HepG2 (cell line): ENCODE results near the gene RAD51. TPM values are rescaled to one million over a fixed set of nuclear protein-coding genes. Genes with fewer than 3 reads are reported as not detected.

ENCODE experiments used
- ARHGAP35 ChIP-seq: sonication (generic); formaldehyde crosslinking; IDR thresholded peaks from 2 replicates; pipeline ENCODE4 v1.9.0; 2022; ENCODE audit warnings: mild to moderate bottlenecking, inconsistent platforms, moderate library complexity, missing genetic modification reagents, borderline replicate concordance
- CREB1 ChIP-seq, 2 experiments: fragments of 450-650 bp in 1 of 2; IDR thresholded peaks; 2 replicates each; pipeline ENCODE4 v1.6.1; 2016 to 2017; ENCODE audit warnings: control low read depth in 1 of 2, mild to moderate bottlenecking in 1 of 2, missing compliant biosample characterization in 1 of 2, missing genetic modification characterization in 1 of 2
- CREBL2 ChIP-seq: sonication (generic); formaldehyde crosslinking; IDR thresholded peaks from 2 replicates; pipeline ENCODE4 v1.8.1; 2023; ENCODE audit warnings: missing genetic modification reagents, mild to moderate bottlenecking, borderline replicate concordance
- FOXJ3 ChIP-seq: sonication (generic); formaldehyde crosslinking; IDR thresholded peaks from 2 replicates; pipeline ENCODE4 v1.4.0; 2020; ENCODE audit warnings: missing genetic modification reagents, mild to moderate bottlenecking, borderline replicate concordance
- IKZF4 ChIP-seq: sonication (generic); formaldehyde crosslinking; IDR thresholded peaks from 2 replicates; pipeline ENCODE4 v1.5.1; 2020; ENCODE audit warnings: borderline replicate concordance, mild to moderate bottlenecking, low read depth, missing genetic modification reagents; ENCODE audit errors: not compliant biosample characterization
- MIER3 ChIP-seq: IDR thresholded peaks from 2 replicates; pipeline ENCODE4 v1.6.1; 2016; ENCODE audit warnings: missing compliant biosample characterization, borderline replicate concordance
- MZF1 ChIP-seq: sonication (generic); formaldehyde crosslinking; IDR thresholded peaks from 2 replicates; pipeline ENCODE4 v1.8.1; 2023; ENCODE audit warnings: mild to moderate bottlenecking, missing genetic modification reagents, borderline replicate concordance
- SMYD3 ChIP-seq: sonication (generic); formaldehyde crosslinking; IDR thresholded peaks from 2 replicates; pipeline ENCODE4 v1.8.1; 2023; ENCODE audit warnings: mild to moderate bottlenecking, missing genetic modification reagents
- TARDBP ChIP-seq: sonication (generic); formaldehyde crosslinking; IDR thresholded peaks from 2 replicates; pipeline ENCODE4 v1.8.0; 2022; ENCODE audit warnings: mild to moderate bottlenecking, missing genetic modification reagents
- THYN1 ChIP-seq: sonication (generic); formaldehyde crosslinking; IDR thresholded peaks from 2 replicates; pipeline ENCODE4 v1.8.1; 2023; ENCODE audit warnings: low read depth, mild to moderate bottlenecking, moderate library complexity, missing genetic modification reagents, borderline replicate concordance
- TRIM24 ChIP-seq: sonication (generic); formaldehyde crosslinking; IDR thresholded peaks from 2 replicates; pipeline ENCODE4 v1.8.0; 2022; ENCODE audit warnings: mild to moderate bottlenecking, missing genetic modification reagents
- ZBTB39 ChIP-seq: sonication (generic); formaldehyde crosslinking; IDR thresholded peaks from 2 replicates; pipeline ENCODE4 v1.5.0; 2020; ENCODE audit warnings: missing genetic modification reagents
- ZNF101 ChIP-seq: sonication (generic); formaldehyde crosslinking; IDR thresholded peaks from 2 replicates; pipeline ENCODE4 v1.4.0; 2020; ENCODE audit warnings: mild to moderate bottlenecking, low read depth, missing genetic modification reagents, borderline replicate concordance
- ZNF83 ChIP-seq: sonication (generic); formaldehyde crosslinking; IDR thresholded peaks from 2 replicates; pipeline ENCODE4 v1.4.0; 2020; ENCODE audit warnings: missing genetic modification reagents, mild to moderate bottlenecking, borderline replicate concordance
- ZNF839 ChIP-seq: sonication (generic); formaldehyde crosslinking; IDR thresholded peaks from 2 replicates; pipeline ENCODE4 v1.4.0; 2020; ENCODE audit warnings: missing genetic modification reagents, mild to moderate bottlenecking, borderline replicate concordance
- ZNF878 ChIP-seq: sonication (generic); formaldehyde crosslinking; IDR thresholded peaks from 2 replicates; pipeline ENCODE4 v1.8.1; 2023; ENCODE audit warnings: mild to moderate bottlenecking, missing genetic modification reagents, moderate library complexity
- polyA plus RNA-seq, 8 experiments: library from polyadenylated mRNA; depleted of rRNA in 3 of 8; stranded (reverse) in 7 of 8; unstranded in 1 of 8; fragments of >200 nt; fragmentation: Illumina TruSeq in 4 of 8; extraction: Trizol in 4 of 8; gene quantifications; 2 replicates each; pipeline versions ENCODE4 v1.2.1 to v1.2.3, GENCODE V29; 2011 to 2016; ENCODE audit warnings: low read depth in 4 of 8, missing spikeins in 1 of 8, mixed read lengths in 1 of 8; ENCODE audit not compliant: insufficient read depth in 1 of 8
- total RNA-seq, 5 experiments: library from RNA; depleted of rRNA; stranded (reverse); fragments of >200 nt; fragmentation: Illumina TruSeq; extraction: Trizol; gene quantifications; 2 replicates each; pipeline ENCODE4 v1.2.3, GENCODE V29; 2016; ENCODE audit warnings: low read depth in 1 of 5
- TF ChIP-seq, protein P1 (sequence below): sonication (generic); formaldehyde crosslinking; IDR thresholded peaks from 2 replicates; pipeline ENCODE4 v1.4.0; 2020; ENCODE audit warnings: mild to moderate bottlenecking, low read depth, missing genetic modification reagents
- TF ChIP-seq, protein P2 (sequence below): conservative IDR thresholded peaks from 2 replicates; pipeline ENCODE4 v1.6.1; 2018; ENCODE audit warnings: missing genetic modification reagents
- TF ChIP-seq, protein P3 (sequence below): sonication (generic); formaldehyde crosslinking; IDR thresholded peaks from 2 replicates; pipeline ENCODE4 v1.5.1; 2020; ENCODE audit warnings: mild to moderate bottlenecking, missing genetic modification reagents, moderate library complexity

Gene RAD51
- total and polyA plus RNA-seq, 2 of the 13 experiments (the other 11 are each of a cell fraction or from before 2014, with no cell fraction given) = 8.5 to 12.8 TPM

GRCh38 chr15:40762919-40763800, 68.2 kb downstream of the RAD51 start (continued):
- TF ChIP-seq, protein P1, sequence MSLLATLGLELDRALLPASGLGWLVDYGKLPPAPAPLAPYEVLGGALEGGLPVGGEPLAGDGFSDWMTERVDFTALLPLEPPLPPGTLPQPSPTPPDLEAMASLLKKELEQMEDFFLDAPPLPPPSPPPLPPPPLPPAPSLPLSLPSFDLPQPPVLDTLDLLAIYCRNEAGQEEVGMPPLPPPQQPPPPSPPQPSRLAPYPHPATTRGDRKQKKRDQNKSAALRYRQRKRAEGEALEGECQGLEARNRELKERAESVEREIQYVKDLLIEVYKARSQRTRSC (CRISPR knock-in tag) = 0 out of 2 replicates have a peak, but pooled peaks have one; percentile 7
- TF ChIP-seq FOXJ3 (CRISPR knock-in tag) (no peak; the same call in 1 of the 2 replicates), MZF1 (CRISPR knock-in tag) (0 out of 2 replicates have a peak, but pooled peaks have one; percentile 21), TRIM24 (no peak), ZNF83 (CRISPR knock-in tag) (peak; percentile 74), CREB1 (IDR thresholded peaks at IDR 0.05) (no peak), CREB1 (CRISPR knock-in tag; IDR thresholded peaks at IDR 0.05) (0 out of 2 replicates have a peak, but pooled peaks have one; percentile 39), ZNF839 (no peak; the same call in 1 of the 2 replicates), ZNF101 (CRISPR knock-in tag) (peak; percentile 34; the same call in 1 of the 2 replicates), TARDBP (CRISPR knock-in tag) (peak; percentile 55; the same call in 1 of the 2 replicates), MIER3 (CRISPR knock-in tag) (peak; percentile 13; the same call in 1 of the 2 replicates), SMYD3 (CRISPR knock-in tag) (peak; percentile 92), ARHGAP35 (CRISPR knock-in tag) (no peak), ZBTB39 (CRISPR knock-in tag) (0 out of 2 replicates have a peak, but pooled peaks have one; percentile 18), CREBL2 (CRISPR knock-in tag) (peak; percentile 56; the same call in 1 of the 2 replicates), THYN1 (CRISPR knock-in tag) (peak; percentile 71; the same call in 1 of the 2 replicates), ZNF878 (CRISPR knock-in tag) (peak; percentile 92), IKZF4 (CRISPR knock-in tag) (peak; percentile 82)
- TF ChIP-seq, protein P2, sequence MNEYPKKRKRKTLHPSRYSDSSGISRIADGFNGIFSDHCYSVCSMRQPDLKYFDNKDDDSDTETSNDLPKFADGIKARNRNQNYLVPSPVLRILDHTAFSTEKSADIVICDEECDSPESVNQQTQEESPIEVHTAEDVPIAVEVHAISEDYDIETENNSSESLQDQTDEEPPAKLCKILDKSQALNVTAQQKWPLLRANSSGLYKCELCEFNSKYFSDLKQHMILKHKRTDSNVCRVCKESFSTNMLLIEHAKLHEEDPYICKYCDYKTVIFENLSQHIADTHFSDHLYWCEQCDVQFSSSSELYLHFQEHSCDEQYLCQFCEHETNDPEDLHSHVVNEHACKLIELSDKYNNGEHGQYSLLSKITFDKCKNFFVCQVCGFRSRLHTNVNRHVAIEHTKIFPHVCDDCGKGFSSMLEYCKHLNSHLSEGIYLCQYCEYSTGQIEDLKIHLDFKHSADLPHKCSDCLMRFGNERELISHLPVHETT (CRISPR knock-in tag) = no peak
- TF ChIP-seq, protein P3, sequence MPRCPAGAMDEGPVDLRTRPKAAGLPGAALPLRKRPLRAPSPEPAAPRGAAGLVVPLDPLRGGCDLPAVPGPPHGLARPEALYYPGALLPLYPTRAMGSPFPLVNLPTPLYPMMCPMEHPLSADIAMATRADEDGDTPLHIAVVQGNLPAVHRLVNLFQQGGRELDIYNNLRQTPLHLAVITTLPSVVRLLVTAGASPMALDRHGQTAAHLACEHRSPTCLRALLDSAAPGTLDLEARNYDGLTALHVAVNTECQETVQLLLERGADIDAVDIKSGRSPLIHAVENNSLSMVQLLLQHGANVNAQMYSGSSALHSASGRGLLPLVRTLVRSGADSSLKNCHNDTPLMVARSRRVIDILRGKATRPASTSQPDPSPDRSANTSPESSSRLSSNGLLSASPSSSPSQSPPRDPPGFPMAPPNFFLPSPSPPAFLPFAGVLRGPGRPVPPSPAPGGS (CRISPR knock-in tag) = peak; percentile 85; the same call in 1 of the 2 replicates
